ENCODE data around the gene ADCY7. TPM values are rescaled to one million over a fixed set of nuclear protein-coding genes. Genes with fewer than 3 reads are reported as not detected.

ADCY7 gene
- total RNA-seq, 4 donors from 2014 or later = 15.0 to 23.3 (median 16.9) TPM

DNA sequence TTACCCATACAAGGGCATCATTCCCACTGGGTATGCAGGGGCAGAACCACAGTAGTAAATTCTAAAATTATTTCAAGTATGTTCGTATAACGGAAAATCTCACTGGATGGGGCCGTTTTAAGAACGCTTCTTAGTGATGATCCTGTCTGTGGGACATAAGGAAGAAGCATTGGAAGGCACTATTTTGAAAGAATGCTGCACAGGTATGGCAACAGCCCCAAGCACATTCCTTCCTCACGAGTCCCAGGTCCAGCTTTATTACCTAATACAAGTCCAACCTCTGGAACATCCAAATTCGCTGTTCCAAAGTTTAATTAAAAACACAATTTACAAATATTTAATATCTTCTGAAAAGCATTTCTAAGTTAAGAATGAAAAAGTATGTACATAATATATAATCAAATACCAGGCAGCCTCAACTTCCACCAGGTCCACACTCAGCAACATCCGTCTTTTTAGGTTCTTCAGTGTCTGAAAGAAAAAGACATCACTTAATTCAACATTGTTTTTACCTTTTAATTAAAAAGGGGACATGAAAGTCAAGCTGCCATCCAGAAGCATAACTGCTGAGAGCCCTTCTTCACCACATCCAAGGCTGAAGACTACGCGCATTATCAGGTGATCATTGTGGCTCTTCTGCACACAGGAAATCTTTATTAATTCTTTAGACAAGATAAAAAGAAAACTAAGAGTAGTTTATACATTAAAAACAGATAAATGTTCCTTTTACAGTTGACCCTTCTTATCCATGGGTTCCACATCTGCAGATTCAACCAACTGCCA, 52.6 kb downstream of the ADCY7 start:
- Histone ChIP-seq H3K27me3 (no peaks in the 10 kb centered on the region), H3K4me3 (no peak overlapping the region), H3K4me1 (no peaks in the 10 kb centered on the region), H3K27ac (no peak overlapping the region), H3K9me3 (no peaks in the 10 kb centered on the region), H3K36me3 (peaks cover 87% of the 10 kb centered on the region)
- DNase-seq (ENCODE audit: low spot score in 2 of 2) = no peak
- WGBS = 77% methylated on average over 9 of the region's 9 CpGs
- no peak for TF ChIP-seq POLR2AphosphoS5 (IDR thresholded peaks at IDR 0.05)
- TF ChIP-seq EP300 (IDR thresholded peaks at IDR 0.05) = no peak
- TF ChIP-seq, protein P1, sequence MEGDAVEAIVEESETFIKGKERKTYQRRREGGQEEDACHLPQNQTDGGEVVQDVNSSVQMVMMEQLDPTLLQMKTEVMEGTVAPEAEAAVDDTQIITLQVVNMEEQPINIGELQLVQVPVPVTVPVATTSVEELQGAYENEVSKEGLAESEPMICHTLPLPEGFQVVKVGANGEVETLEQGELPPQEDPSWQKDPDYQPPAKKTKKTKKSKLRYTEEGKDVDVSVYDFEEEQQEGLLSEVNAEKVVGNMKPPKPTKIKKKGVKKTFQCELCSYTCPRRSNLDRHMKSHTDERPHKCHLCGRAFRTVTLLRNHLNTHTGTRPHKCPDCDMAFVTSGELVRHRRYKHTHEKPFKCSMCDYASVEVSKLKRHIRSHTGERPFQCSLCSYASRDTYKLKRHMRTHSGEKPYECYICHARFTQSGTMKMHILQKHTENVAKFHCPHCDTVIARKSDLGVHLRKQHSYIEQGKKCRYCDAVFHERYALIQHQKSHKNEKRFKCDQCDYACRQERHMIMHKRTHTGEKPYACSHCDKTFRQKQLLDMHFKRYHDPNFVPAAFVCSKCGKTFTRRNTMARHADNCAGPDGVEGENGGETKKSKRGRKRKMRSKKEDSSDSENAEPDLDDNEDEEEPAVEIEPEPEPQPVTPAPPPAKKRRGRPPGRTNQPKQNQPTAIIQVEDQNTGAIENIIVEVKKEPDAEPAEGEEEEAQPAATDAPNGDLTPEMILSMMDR (IDR thresholded peaks at IDR 0.05) = no peak
- TF ChIP-seq POLR2A (IDR thresholded peaks at IDR 0.05) = no peak

DNA sequence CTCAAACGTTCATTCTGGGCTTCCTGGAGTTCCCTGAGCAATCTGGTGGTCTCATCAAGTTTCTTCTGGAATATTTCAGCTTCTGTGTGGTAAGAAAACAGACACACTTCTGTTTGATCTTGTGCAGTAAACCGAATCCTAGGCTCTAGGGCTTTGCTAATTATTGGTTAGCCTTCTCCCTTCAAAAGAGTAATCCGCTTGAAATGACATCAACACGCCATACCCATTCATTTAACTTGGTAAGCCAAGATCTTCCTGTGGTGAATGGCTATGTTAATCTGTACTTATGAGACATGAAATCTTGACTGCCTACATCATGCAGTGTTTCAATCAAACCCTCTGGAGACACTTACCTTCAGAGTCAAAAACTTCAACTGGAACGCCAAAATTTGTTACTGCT, 54.0 kb downstream of the ADCY7 start:
- Histone ChIP-seq H3K9me3 (no peaks in the 10 kb centered on the region), H3K4me1 (no peaks in the 10 kb centered on the region), H3K4me3 (no peak overlapping the region), H3K36me3 (peaks cover 87% of the 10 kb centered on the region), H3K27ac (no peak overlapping the region), H3K27me3 (no peaks in the 10 kb centered on the region)
- no peak for DNase-seq (ENCODE audit: low spot score in 2 of 2)
- 75% methylated on average over 5 of the region's 5 CpGs for WGBS
- no peak for TF ChIP-seq POLR2AphosphoS5 (IDR thresholded peaks at IDR 0.05)
- no peak for TF ChIP-seq EP300 (IDR thresholded peaks at IDR 0.05)
- TF ChIP-seq, protein P1 (IDR thresholded peaks at IDR 0.05) = no peak
- TF ChIP-seq POLR2A (IDR thresholded peaks at IDR 0.05) = no peak

DNA sequence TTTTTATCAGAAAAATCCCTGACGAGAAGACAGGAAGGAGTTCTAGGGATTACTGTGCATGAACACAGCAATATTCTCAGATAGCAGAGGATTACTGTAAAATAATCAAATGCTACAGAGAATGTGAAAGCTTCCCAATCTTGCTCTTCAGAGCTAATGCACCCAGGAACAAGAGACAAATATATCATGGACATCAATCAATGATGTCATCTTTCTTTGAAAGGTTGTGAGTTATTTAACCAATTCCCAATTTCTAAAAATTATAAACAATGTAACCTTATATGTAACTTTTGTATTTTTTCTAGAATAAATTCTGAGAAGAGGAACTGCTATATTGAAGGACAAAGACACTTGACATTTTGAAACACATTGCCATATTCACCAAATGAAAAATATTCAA, 56.0 kb downstream of the ADCY7 start:
- WGBS = 89% methylated on average over 1 of the region's 1 CpG
- Histone ChIP-seq H3K36me3 (peaks cover 79% of the 10 kb centered on the region), H3K4me1 (no peaks in the 10 kb centered on the region), H3K27ac (no peak overlapping the region), H3K4me3 (no peak overlapping the region), H3K27me3 (no peaks in the 10 kb centered on the region), H3K9me3 (no peaks in the 10 kb centered on the region)
- DNase-seq (ENCODE audit: low spot score in 2 of 2) = no peak
- TF ChIP-seq EP300 (IDR thresholded peaks at IDR 0.05) = no peak
- TF ChIP-seq, protein P1 (IDR thresholded peaks at IDR 0.05) = no peak
- no peak for TF ChIP-seq POLR2A (IDR thresholded peaks at IDR 0.05)
- TF ChIP-seq POLR2AphosphoS5 (IDR thresholded peaks at IDR 0.05) = no peak

DNA sequence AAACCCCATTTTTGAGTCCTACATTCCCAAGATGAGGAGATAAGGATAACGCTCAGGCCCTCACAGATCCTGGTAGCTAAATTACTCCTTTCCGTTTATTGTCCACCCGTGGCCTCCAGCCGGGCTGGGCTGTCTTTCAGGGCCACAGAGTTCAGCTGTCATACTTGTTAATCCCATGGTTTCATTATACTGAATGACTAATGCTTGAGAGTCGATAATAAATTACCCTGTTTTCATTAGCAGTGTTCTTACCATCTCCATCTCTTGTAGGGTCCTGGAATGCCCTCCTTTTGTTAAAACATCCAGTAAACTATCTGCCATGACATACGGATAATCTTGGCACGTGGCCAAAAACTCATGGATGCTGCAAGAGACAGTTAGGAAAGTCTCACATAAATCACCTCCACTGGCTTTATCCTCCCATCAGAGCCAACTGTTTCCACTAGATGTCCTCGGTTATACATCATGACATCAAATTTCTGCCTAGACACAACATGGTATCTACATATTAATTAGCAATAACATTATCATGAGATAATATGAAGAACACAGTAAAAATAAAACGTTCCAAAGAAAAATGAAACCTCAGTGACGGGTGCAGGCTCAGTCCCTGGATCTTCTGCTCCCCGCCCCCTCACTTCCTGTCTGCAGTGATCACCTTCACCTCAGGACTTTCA, 57.1 kb downstream of the ADCY7 start:
- DNase-seq (ENCODE audit: low spot score in 2 of 2) = no peak
- no peaks in the 10 kb centered on the region for H3K4me1 ChIP-seq
- peak in 1 of 3 donors; percentile 16 for TF ChIP-seq POLR2AphosphoS5 (IDR thresholded peaks at IDR 0.05)
- no peak for TF ChIP-seq POLR2A (IDR thresholded peaks at IDR 0.05)
- H3K27ac ChIP-seq = peak overlapping the region; percentile 7
- WGBS = 65% methylated on average over 11 of the region's 11 CpGs
- H3K9me3 ChIP-seq = no peaks in the 10 kb centered on the region
- peaks cover 81% of the 10 kb centered on the region for H3K36me3 ChIP-seq
- H3K4me3 ChIP-seq = no peak overlapping the region
- H3K27me3 ChIP-seq = no peaks in the 10 kb centered on the region

DNA sequence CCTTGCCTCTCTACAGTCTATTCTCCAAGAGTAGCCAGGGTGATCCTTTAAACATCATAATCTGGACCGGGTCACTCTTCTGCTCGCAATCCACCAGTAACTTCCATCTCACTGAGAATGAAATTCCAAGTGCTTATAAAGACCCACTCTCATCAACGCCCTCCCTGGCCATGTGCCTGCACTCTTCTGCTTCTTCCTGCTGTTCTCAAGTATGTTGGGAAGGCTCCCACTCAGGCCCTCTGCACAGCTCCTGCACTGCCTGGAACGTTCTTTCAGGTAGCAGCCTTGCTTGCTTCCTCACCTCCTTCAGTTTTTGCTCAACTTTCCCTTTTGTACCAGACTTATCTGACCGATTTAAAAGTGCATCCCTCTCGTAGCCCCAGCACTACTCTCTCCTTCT, 58.0 kb downstream of the ADCY7 start:
- Histone ChIP-seq H3K9me3 (no peaks in the 10 kb centered on the region), H3K4me3 (no peak overlapping the region), H3K4me1 (no peaks in the 10 kb centered on the region), H3K27ac (no peak overlapping the region), H3K36me3 (peaks cover 81% of the 10 kb centered on the region), H3K27me3 (no peaks in the 10 kb centered on the region)
- WGBS = 89% methylated on average over 6 of the region's 6 CpGs
- DNase-seq (ENCODE audit: low spot score in 2 of 2) = no peak
- TF ChIP-seq POLR2A (IDR thresholded peaks at IDR 0.05) (no peak), POLR2AphosphoS5 (IDR thresholded peaks at IDR 0.05) (no peak)

DNA sequence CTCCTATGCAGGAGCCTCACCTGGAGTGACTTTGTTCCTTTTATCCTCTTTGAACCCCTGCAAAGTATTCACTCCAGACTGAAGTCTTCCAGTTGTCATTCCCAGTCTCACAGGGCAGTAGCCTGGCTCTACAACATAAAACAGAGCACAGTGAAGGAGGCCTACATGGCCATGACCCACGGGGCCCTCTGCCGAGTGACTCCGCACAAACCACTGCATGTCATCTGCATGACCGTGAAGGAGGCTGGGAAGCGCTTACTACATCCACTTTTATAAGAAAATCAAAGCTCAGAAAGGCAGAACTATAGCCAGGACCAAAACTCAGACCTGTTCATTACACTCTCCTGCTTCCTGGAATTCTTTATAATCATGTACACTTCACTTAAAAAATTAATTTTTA, 59.9 kb downstream of the ADCY7 start:
- Histone ChIP-seq H3K36me3 (peaks cover 66% of the 10 kb centered on the region), H3K27me3 (no peaks in the 10 kb centered on the region), H3K27ac (no peak overlapping the region), H3K4me3 (no peak overlapping the region), H3K4me1 (no peaks in the 10 kb centered on the region), H3K9me3 (no peaks in the 10 kb centered on the region)
- TF ChIP-seq, protein P1 (IDR thresholded peaks at IDR 0.05) = no peak
- TF ChIP-seq POLR2A (IDR thresholded peaks at IDR 0.05) (no peak), EP300 (IDR thresholded peaks at IDR 0.05) (no peak), POLR2AphosphoS5 (IDR thresholded peaks at IDR 0.05) (no peak)
- WGBS = 92% methylated on average over 5 of the region's 5 CpGs
- DNase-seq (ENCODE audit: low spot score in 2 of 2) = no peak
